Lower lobe of right lung (tissue), 2 donors: ENCODE results near the gene STAT3. TPM values are rescaled to one million over a fixed set of nuclear protein-coding genes. Genes with fewer than 3 reads are reported as not detected.
"Not testable (repeated sequence)": the region's sequence is repeated elsewhere in the genome, so short reads cannot be mapped to it uniquely, and the experiment has no call there.

Source experiments
- ATAC-seq, 2 donors: fragments of 200-7000 bp; cut with Tn5 transposase; one replicate each; pipeline ENCODE4 v1.9.1; 2020 to 2022; ENCODE audit warnings: mild to moderate bottlenecking in 2 of 2, moderate library complexity in 2 of 2
- DNase-seq: peaks from one replicate; pipeline ENCODE4 v3.0.0-alpha.2; 2020
- H3K27ac ChIP-seq: fragments of 200-600 bp; one replicate; pipeline ENCODE4 v1.8.0; 2022
- H3K27me3 ChIP-seq: fragments of 200-600 bp; one replicate; pipeline ENCODE4 v1.8.0; 2022; ENCODE audit warnings: low read depth
- H3K36me3 ChIP-seq: fragments of 200-600 bp; one replicate; pipeline ENCODE4 v1.8.0; 2022; ENCODE audit warnings: mild to moderate bottlenecking
- H3K4me1 ChIP-seq: fragments of 200-600 bp; one replicate; pipeline ENCODE4 v1.8.0; 2022
- H3K4me3 ChIP-seq: fragments of 200-600 bp; one replicate; pipeline ENCODE4 v1.8.0; 2022; ENCODE audit warnings: mild to moderate bottlenecking
- H3K9me3 ChIP-seq: fragments of 200-600 bp; one replicate; pipeline ENCODE4 v1.8.0; 2022
- intact Hi-C: fragments of 100-400 bp; cut with DNase I; formaldehyde crosslinking; loops from one replicate; pipeline ENCODE4 v1.11.0; 2022
- total RNA-seq: library from RNA; stranded (reverse); fragmentation: NEBNext Ultra II Directional; extraction: Animal tissue kit (Norgen Biotek cat#: 25700); gene quantifications from one replicate; pipeline ENCODE4 v1.2.1, GENCODE V29; 2021
- TF ChIP-seq, protein P1 (sequence below): fragments of 200-600 bp; IDR thresholded peaks from one replicate; pipeline ENCODE4 v1.8.0; 2022; ENCODE audit warnings: antibody characterized with exemption, mild to moderate bottlenecking
- donor health status: DM: no; HTN: yes; CAD: no; lungs with severe emphysema.

The STAT3 gene
- total RNA-seq, 1 donor from 2014 or later = 278 TPM

- peak; percentile 59 to 61 for ATAC-seq
- no peak overlapping the region for H3K4me3 ChIP-seq
- DNase-seq = no peak
- TF ChIP-seq, protein P1, sequence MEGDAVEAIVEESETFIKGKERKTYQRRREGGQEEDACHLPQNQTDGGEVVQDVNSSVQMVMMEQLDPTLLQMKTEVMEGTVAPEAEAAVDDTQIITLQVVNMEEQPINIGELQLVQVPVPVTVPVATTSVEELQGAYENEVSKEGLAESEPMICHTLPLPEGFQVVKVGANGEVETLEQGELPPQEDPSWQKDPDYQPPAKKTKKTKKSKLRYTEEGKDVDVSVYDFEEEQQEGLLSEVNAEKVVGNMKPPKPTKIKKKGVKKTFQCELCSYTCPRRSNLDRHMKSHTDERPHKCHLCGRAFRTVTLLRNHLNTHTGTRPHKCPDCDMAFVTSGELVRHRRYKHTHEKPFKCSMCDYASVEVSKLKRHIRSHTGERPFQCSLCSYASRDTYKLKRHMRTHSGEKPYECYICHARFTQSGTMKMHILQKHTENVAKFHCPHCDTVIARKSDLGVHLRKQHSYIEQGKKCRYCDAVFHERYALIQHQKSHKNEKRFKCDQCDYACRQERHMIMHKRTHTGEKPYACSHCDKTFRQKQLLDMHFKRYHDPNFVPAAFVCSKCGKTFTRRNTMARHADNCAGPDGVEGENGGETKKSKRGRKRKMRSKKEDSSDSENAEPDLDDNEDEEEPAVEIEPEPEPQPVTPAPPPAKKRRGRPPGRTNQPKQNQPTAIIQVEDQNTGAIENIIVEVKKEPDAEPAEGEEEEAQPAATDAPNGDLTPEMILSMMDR = no peak
- peaks cover 21% of the 10 kb centered on the region for H3K4me1 ChIP-seq
- H3K36me3 ChIP-seq = no peaks in the 10 kb centered on the region
- H3K9me3 ChIP-seq = no peaks in the 10 kb centered on the region
- H3K27ac ChIP-seq = no peak overlapping the region
- intact Hi-C loops = no loop called here
- no peaks in the 10 kb centered on the region for H3K27me3 ChIP-seq
These were observed 121.1 kb downstream of the STAT3 start for GRCh38 chr17:42266918-42267766.

DNA sequence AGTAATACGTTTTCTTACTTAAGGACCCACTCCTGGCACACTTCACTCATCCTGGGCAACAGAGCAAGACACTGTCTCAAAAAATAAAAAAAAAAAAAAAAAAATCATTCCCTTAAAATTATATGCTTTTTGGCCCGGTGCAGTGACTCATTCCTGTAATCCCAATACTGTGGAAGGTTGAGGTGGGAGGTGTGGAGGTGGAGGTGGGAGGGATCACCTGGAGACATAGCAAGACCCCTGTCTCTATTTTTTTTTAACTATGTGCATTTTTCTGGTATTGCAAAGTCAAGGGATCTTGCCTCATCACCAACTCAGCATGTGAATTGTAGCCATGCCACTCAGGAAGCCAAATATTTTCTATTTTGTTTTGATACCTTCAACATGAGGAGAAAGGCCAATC is 121.8 kb downstream of the STAT3 start:
- no peak for ATAC-seq
- Histone ChIP-seq H3K27ac (no peak overlapping the region), H3K4me1 (peaks cover 16% of the 10 kb centered on the region), H3K27me3 (no peaks in the 10 kb centered on the region), H3K36me3 (no peaks in the 10 kb centered on the region), H3K9me3 (no peaks in the 10 kb centered on the region), H3K4me3 (no peak overlapping the region)
- DNase-seq = no peak
- TF ChIP-seq, protein P1 = no peak
- intact Hi-C loops = no loop called here

- DNase-seq, intact Hi-C loops, ATAC-seq: not testable (repeated sequence)
These were observed 123.9 kb downstream of the STAT3 start for GRCh38 chr17:42264366-42264765.

More at GRCh38 chr17:42264366-42264765, 123.9 kb downstream of the STAT3 start:
- not testable (repeated sequence) for H3K36me3 ChIP-seq, H3K9me3 ChIP-seq, H3K27me3 ChIP-seq, H3K4me1 ChIP-seq, H3K27ac ChIP-seq, H3K4me3 ChIP-seq

Other genes with a start within 250 kb of the STAT3 start
- 153 TPM for gene RAB5C, start 233.5 kb downstream of the STAT3 start, total RNA-seq
- 0.09 TPM for gene KCNH4, start 207.3 kb downstream of the STAT3 start, total RNA-seq
- not detected for gene HCRT, start 203.0 kb downstream of the STAT3 start, total RNA-seq
- 33.4 TPM for gene GHDC, start 193.9 kb downstream of the STAT3 start, total RNA-seq
- gene STAT5B, start 112.1 kb downstream of the STAT3 start, total RNA-seq = 67.9 TPM
- gene STAT5A, start 99.9 kb downstream of the STAT3 start, total RNA-seq = 53.3 TPM
- 269 TPM for gene CAVIN1, start 34.8 kb upstream of the STAT3 start, total RNA-seq
- gene ATP6V0A1, start 70.4 kb upstream of the STAT3 start, total RNA-seq = 107 TPM
- 39.1 TPM for gene NAGLU, start 147.8 kb upstream of the STAT3 start, total RNA-seq
- 2.2 TPM for gene HSD17B1, start 164.5 kb upstream of the STAT3 start, total RNA-seq
- gene COASY, start 173.7 kb upstream of the STAT3 start, total RNA-seq = 65.8 TPM
- 70.5 TPM for gene MLX, start 178.7 kb upstream of the STAT3 start, total RNA-seq
- 4.8 TPM for gene PSMC3IP, start 189.3 kb upstream of the STAT3 start, total RNA-seq
- 70.7 TPM for gene RETREG3, start 220.9 kb upstream of the STAT3 start, total RNA-seq
- 30.3 TPM for gene TUBG1, start 221.2 kb upstream of the STAT3 start, total RNA-seq